MM.1S (cell line): ENCODE measurements around the gene PTTG2.

ENCODE experiments used
- DNase-seq: peaks from one replicate; pipeline ENCODE4 v3.0.0-alpha.2; 2015
- H2AFZ ChIP-seq: fragments of 300-600 bp; sonication (generic); 2 replicates; pipeline ENCODE4 v1.6.0; 2016; ENCODE audit warnings: antibody characterized with exemption, low read length
- H3F3A ChIP-seq: fragments of 300-600 bp; sonication (generic); 2 replicates; pipeline ENCODE4 v1.6.1; 2016; ENCODE audit warnings: mild to moderate bottlenecking, antibody characterized with exemption, low read length, moderate library complexity, mixed read lengths; ENCODE audit not compliant: insufficient read depth
- H3K27ac ChIP-seq: fragments of 300-600 bp; sonication (generic); 2 replicates; pipeline ENCODE4 v1.5.1; 2016; ENCODE audit warnings: mild to moderate bottlenecking, low read length
- H3K27me3 ChIP-seq: fragments of 300-600 bp; sonication (generic); replicated peaks from 2 replicates; pipeline ENCODE4 v1.6.0; 2016; ENCODE audit warnings: low read length; ENCODE audit not compliant: insufficient read depth
- H3K36me3 ChIP-seq: fragments of 300-600 bp; sonication (generic); replicated peaks from 2 replicates; pipeline ENCODE4 v1.6.1; 2016; ENCODE audit warnings: mild to moderate bottlenecking, low read length, mixed read lengths; ENCODE audit not compliant: insufficient read depth
- H3K4me1 ChIP-seq: fragments of 300-600 bp; sonication (generic); 2 replicates; pipeline ENCODE4 v1.6.1; 2016; ENCODE audit warnings: low read length, mixed read lengths
- H3K4me2 ChIP-seq: fragments of 300-600 bp; sonication (generic); 2 replicates; pipeline ENCODE4 v1.6.0; 2016; ENCODE audit warnings: low read depth, low read length
- H3K4me3 ChIP-seq: fragments of 300-600 bp; sonication (generic); 2 replicates; pipeline ENCODE4 v1.5.1; 2016; ENCODE audit warnings: low read length, mixed read lengths
- H3K79me2 ChIP-seq: fragments of 300-600 bp; sonication (generic); 2 replicates; pipeline ENCODE4 v1.6.1; 2016; ENCODE audit warnings: mixed run types, low read length, mixed read lengths
- H3K9ac ChIP-seq: fragments of 300-600 bp; sonication (generic); 2 replicates; pipeline ENCODE4 v1.6.1; 2016; ENCODE audit warnings: low read length, mixed read lengths
- H3K9me2 ChIP-seq: fragments of 300-600 bp; sonication (generic); replicated peaks from 2 replicates; pipeline ENCODE4 v1.6.1; 2016; ENCODE audit warnings: mild to moderate bottlenecking, low read length, mixed read lengths; ENCODE audit not compliant: insufficient read depth
- H3K9me3 ChIP-seq: fragments of 300-600 bp; sonication (generic); replicated peaks from 2 replicates; pipeline ENCODE4 v1.6.1; 2016; ENCODE audit warnings: mild to moderate bottlenecking, low read length, mixed read lengths; ENCODE audit not compliant: insufficient read depth
- H4K20me1 ChIP-seq: fragments of 300-600 bp; sonication (generic); 2 replicates; pipeline ENCODE4 v1.6.1; 2016; ENCODE audit warnings: mild to moderate bottlenecking, low read length, moderate library complexity, mixed read lengths; ENCODE audit not compliant: insufficient read depth
- CTCF ChIP-seq: fragments of 300-600 bp; sonication (generic); IDR thresholded peaks from 2 replicates; pipeline ENCODE4 v1.5.1; 2016; ENCODE audit warnings: antibody characterized with exemption, low read length, mixed read lengths
- EZH2 ChIP-seq: fragments of 300-600 bp; sonication (generic); optimal IDR thresholded peaks from 2 replicates; pipeline ENCODE3; 2017; ENCODE audit warnings: low read depth, mild to moderate bottlenecking, antibody characterized with exemption, low read length, mixed read lengths
- EZH2phosphoT487 ChIP-seq: fragments of 300-600 bp; sonication (generic); IDR thresholded peaks from 2 replicates; pipeline ENCODE4 v1.6.1; 2018; ENCODE audit warnings: antibody characterized with exemption, low read length

PTTG2 gene

GRCh38 chr4:37982736-37983135, 22.5 kb downstream of the PTTG2 start:
- Histone ChIP-seq H4K20me1 (no peaks in the 10 kb centered on the region), H3F3A (peaks cover 25% of the 10 kb centered on the region), H3K4me3 (no peak overlapping the region), H3K27ac (no peak overlapping the region), H3K9me3 (no peaks in the 10 kb centered on the region), H2AFZ (no peak overlapping the region), H3K9me2 (no peaks in the 10 kb centered on the region), H3K4me1 (peaks cover 32% of the 10 kb centered on the region), H3K4me2 (no peak overlapping the region), H3K36me3 (no peaks in the 10 kb centered on the region), H3K79me2 (peaks cover 84% of the 10 kb centered on the region), H3K27me3 (no peaks in the 10 kb centered on the region), H3K9ac (no peak overlapping the region)
- DNase-seq, result no peak
- no peak for TF ChIP-seq EZH2
- TF ChIP-seq EZH2phosphoT487, result no peak
- TF ChIP-seq CTCF, result no peak

GRCh38 chr4:37983951-37984350, 23.8 kb downstream of the PTTG2 start:
- H3K9ac ChIP-seq, result no peak overlapping the region
- TF ChIP-seq CTCF (no peak), EZH2 (no peak), EZH2phosphoT487 (no peak)
- H4K20me1 ChIP-seq, result no peaks in the 10 kb centered on the region
- H3K4me3 ChIP-seq, result no peak overlapping the region
- H3K36me3 ChIP-seq, result no peaks in the 10 kb centered on the region
- no peak for DNase-seq
- no peaks in the 10 kb centered on the region for H3K27me3 ChIP-seq
- H3K9me3 ChIP-seq, result no peaks in the 10 kb centered on the region
- no peak overlapping the region for H2AFZ ChIP-seq
- H3K79me2 ChIP-seq, result peaks cover 86% of the 10 kb centered on the region
- peaks cover 14% of the 10 kb centered on the region for H3F3A ChIP-seq
- no peak overlapping the region for H3K27ac ChIP-seq
- no peaks in the 10 kb centered on the region for H3K9me2 ChIP-seq
- no peak overlapping the region for H3K4me2 ChIP-seq
- peaks cover 23% of the 10 kb centered on the region for H3K4me1 ChIP-seq

GRCh38 chr4:37985730-37986275, 25.6 kb downstream of the PTTG2 start:
- H4K20me1 ChIP-seq, result no peaks in the 10 kb centered on the region
- H3K9me3 ChIP-seq, result no peaks in the 10 kb centered on the region
- H3K27ac ChIP-seq, result no peak overlapping the region
- no peak overlapping the region for H3K9ac ChIP-seq
- DNase-seq, result no peak
- H3K4me2 ChIP-seq, result no peak overlapping the region
- peaks cover 93% of the 10 kb centered on the region for H3K79me2 ChIP-seq
- peaks cover 7% of the 10 kb centered on the region for H3K4me1 ChIP-seq
- no peak overlapping the region for H2AFZ ChIP-seq
- no peaks in the 10 kb centered on the region for H3K36me3 ChIP-seq
- no peaks in the 10 kb centered on the region for H3K27me3 ChIP-seq
- H3K9me2 ChIP-seq, result no peaks in the 10 kb centered on the region
- no peaks in the 10 kb centered on the region for H3F3A ChIP-seq
- TF ChIP-seq CTCF (no peak), EZH2phosphoT487 (no peak), EZH2 (no peak)
- H3K4me3 ChIP-seq, result no peak overlapping the region
